GM18858 (cell line): ENCODE measurements around the gene FAAP24.
"Not testable (repeated sequence)": the region's sequence is repeated elsewhere in the genome, so short reads cannot be mapped to it uniquely, and the experiment has no call there.

Experiments used
- ATAC-seq: cut with Tn5 transposase; IDR thresholded peaks from one replicate; pipeline ENCODE4 v1.9.1; 2021; ENCODE audit not compliant: unreplicated experiment

Gene FAAP24

GRCh38 chr19:32971715-32972540, at the start of gene FAAP24, which contains the start of gene CEP89:
Gene FAAP24, plus strand, starts transcription at chr19:32972242. Its CDS starts 955 bp downstream, at chr19:32973197.
Gene CEP89, minus strand, starts transcription at chr19:32971958. Its CDS starts 84 bp downstream, at chr19:32971874.
- ATAC-seq, result peak; percentile 99

- no peak for ATAC-seq
Observed at GRCh38 chr19:32924200-32924599, 47.8 kb upstream of the FAAP24 start.

- ATAC-seq, result no peak
Observed at GRCh38 chr19:32928806-32929205, 43.2 kb upstream of the FAAP24 start.

- no peak for ATAC-seq
Observed at GRCh38 chr19:32930567-32930966, 41.5 kb upstream of the FAAP24 start.

- ATAC-seq, result no peak
Observed at GRCh38 chr19:32933571-32933970, 38.5 kb upstream of the FAAP24 start.

DNA sequence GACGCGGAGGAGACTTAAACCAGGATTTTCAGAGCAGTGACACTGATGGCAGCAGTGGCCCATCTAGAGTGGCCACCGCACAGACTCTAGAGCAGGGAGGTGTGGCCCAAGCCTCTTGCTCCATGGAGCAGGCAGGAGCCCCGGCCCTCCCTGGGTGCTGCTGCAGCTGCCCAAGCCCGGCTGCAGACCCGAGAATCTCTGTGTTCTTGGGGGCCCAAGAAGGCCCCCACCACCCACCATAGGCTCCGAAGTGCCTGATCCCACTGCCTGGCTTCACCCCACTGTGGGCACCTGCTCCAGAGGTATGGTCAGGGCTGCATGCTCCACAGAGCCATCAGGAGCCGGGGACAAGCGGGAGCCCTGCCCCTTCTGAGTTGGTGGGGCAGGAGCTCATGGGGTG, 36.4 kb upstream of the FAAP24 start:
- ATAC-seq, result no peak

DNA sequence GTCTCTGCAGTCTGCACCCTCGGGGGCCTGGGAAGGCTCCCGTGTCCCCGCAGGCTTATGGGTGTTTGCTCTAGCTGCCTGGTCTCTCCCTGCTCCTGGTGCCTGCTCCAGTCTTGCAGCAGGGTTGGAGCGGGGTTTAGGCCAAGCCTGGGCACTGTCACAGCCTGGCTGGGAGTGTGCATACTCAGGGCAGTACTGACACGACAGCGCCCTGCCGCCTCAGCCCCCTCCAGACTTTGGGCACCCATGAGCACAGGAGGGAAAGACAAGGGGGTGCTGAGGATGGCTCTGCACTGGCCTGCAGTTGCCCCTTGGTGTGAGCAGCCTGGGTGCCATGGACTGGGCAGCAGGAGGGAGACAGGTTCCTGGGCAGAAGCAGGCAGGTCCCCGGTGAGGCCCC, 36.0 kb upstream of the FAAP24 start:
- no peak for ATAC-seq

GRCh38 chr19:32941273-32941672, 30.8 kb upstream of the FAAP24 start:
- not testable (repeated sequence) for ATAC-seq

- ATAC-seq, result no peak
Observed at GRCh38 chr19:32945260-32945659, 26.8 kb upstream of the FAAP24 start.

- no peak for ATAC-seq
Observed at GRCh38 chr19:32966750-32967149, 5.3 kb upstream of the FAAP24 start.

DNA sequence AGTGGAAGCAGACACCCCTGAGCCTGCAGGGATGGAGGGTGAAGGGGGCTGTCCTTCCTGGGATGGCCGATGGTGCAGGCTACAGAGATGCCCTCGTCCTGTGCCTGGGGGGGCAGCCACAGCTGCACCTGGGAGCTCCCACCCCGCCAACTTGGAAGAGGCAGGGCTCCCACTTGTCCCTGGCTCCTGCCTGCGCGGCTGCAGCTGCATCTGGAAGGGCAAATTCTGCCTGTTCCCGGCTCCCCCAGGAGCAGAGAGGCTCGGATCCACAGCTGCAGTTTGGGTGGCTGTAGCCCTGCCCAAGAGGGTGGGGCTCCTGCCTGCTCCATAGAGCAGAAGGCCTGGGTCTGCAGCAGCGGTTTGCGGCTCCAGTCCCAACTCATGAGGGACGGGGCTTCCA, 2.5 kb upstream of the FAAP24 start:
- no peak for ATAC-seq

- ATAC-seq, result no peak
Observed at GRCh38 chr19:32971012-32971595, 938 bp upstream of the FAAP24 start.

DNA sequence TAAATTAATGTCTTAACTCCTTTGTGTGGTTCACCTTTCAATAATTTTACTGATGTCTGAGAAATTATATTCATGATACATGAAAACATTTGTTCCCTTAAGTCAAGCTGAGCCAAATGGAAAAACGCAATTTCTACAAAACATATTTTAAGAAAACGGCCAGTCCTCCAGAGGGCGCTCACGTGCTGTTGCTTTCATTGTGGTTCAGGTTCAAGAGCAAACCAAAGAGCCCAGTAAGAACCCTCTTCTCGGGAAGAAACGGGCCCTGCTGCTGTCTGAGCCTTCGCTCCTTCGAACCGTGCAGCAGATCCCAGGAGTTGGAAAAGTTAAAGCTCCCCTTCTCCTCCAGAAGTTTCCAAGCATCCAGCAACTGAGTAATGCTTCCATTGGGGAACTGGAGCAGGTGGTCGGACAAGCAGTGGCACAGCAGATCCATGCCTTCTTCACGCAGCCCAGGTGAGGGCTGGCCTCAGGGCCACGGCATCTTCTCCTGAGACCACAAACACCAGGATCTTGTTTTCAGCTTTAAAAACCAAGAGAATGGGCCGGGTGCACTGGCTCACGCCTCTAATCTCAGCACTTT, 4.3 kb downstream of the FAAP24 start:
- no peak for ATAC-seq

DNA sequence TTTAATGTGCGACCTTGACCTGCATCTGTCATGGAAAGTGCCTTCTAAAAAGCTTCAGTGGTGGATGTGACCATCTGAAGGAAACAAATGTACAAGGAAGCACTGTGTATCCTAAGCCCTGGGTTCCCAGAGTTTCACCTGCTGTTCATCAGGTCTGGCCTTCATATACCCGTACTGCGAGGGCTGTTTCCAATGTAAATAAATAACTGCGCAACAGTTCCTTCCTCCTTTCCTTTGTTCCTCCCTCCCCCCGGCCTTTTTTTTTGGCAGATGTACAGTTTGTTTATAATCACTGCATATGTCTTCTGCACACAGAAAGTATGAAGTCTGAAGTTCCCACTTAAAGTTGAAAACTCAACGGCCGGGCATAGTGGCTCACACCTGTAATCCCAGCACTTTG, 5.2 kb downstream of the FAAP24 start:
- no peak for ATAC-seq

GRCh38 chr19:32977813-32978212, 5.8 kb downstream of the FAAP24 start:
- not testable (repeated sequence) for ATAC-seq

DNA sequence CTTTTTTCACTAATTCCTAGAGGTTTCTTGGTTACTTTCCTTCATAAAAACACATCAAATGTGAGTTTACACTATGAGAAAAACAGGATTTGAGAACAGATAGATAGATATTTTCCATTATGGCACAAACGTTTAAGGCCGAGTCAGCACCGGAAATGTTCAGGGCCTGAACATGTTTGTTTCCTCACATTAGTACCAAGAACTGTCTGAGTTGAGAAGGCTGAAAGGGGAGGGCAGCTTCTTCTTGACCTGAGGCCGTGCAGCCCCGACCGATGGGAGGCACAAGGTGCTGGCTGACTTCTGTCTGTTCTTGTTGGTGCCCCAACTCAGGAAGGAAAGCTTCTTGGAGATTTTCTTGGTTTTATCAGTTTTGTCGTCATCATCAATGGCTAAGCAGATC, 7.8 kb downstream of the FAAP24 start:
- not testable (repeated sequence) for ATAC-seq

GRCh38 chr19:32982488-32982887, 10.4 kb downstream of the FAAP24 start:
- not testable (repeated sequence) for ATAC-seq

- not testable (repeated sequence) for ATAC-seq
Observed at GRCh38 chr19:32988254-32988653, 16.2 kb downstream of the FAAP24 start.

- no peak for ATAC-seq
Observed at GRCh38 chr19:32988724-32989123, 16.7 kb downstream of the FAAP24 start.

GRCh38 chr19:32995966-32996365, 23.9 kb downstream of the FAAP24 start:
- not testable (repeated sequence) for ATAC-seq

DNA sequence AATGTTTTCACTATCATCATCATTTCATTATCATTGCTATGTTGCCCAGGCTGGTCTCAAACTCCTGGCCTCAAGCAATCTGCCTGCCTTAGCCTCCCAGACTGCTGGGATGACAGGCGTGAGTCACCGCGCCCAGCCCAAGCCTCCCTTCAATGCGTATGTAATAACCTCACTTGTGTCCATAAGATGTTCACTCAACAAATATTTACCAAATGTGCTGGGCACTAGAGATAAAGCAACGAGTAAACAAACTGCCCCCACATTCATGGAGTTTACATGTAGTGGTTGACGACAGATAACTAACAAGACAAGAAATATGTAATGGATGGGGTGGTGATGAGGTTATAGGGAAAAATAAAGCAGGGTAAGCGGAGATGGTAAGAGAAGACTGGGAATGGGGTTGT, 25.0 kb downstream of the FAAP24 start:
- ATAC-seq, result not testable (repeated sequence)
